Endothelial cell of umbilical vein (primary cell): ENCODE measurements around the gene TUBB3. TPM values are rescaled to one million over a fixed set of nuclear protein-coding genes. Genes with fewer than 3 reads are reported as not detected.

Experiments
- BruUV-seq: library from RNA; stranded (reverse); fragments of 400-500 nt; replicated peaks from 2 replicates; lab custom pipeline; 2021; lab: Mats Ljungman, UMichigan
- CTCF ChIA-PET: fragments of 300-600, 350-600 bp; sonication (Branson Sonifier 250); formaldehyde crosslinking; loops from one replicate; lab custom pipeline; 2021; ENCODE audit warnings: antibody characterized with exemption, inconsistent platforms; lab: Charles Lee
- POLR2A ChIA-PET: fragments of 300-600, 350-600 bp; sonication (Branson Sonifier 250); formaldehyde crosslinking; loops from one replicate; lab custom pipeline; 2021; ENCODE audit warnings: antibody characterized with exemption, inconsistent platforms; lab: Charles Lee
- DNase-seq: peaks from one replicate; pipeline ENCODE4 v3.0.0-alpha.2; 2011; ENCODE audit warnings: low read depth, low spot score
- FAIRE-seq: peaks from 2 replicates; lab custom pipeline; 2011; peaks lifted over from hg19 to GRCh38; lab: Jason Lieb, UNC
- H2AFZ ChIP-seq: 2 replicates; pipeline ENCODE4 v1.6.0; 2012; ENCODE audit warnings: low read depth, low read length, control low read depth, inconsistent platforms
- H3K27ac ChIP-seq: 2 replicates; pipeline ENCODE4 v1.5.1; 2011; ENCODE audit warnings: low read depth, mild to moderate bottlenecking, control low read depth, low read length, moderate library complexity; ENCODE audit not compliant: insufficient read depth
- H3K27me3 ChIP-seq, 2 experiments: 2 replicates each; pipeline versions ENCODE4 v1.6.0 to v1.6.1; 2011; ENCODE audit warnings: low read length in 2 of 2, mixed read lengths in 1 of 2; ENCODE audit not compliant: control insufficient read depth in 2 of 2, insufficient read depth in 2 of 2
- H3K36me3 ChIP-seq, 2 experiments: 2 replicates in 1 of 2; 3 replicates in 1 of 2; pipeline ENCODE4 v1.5.1; 2011; ENCODE audit warnings: low read length in 2 of 2, mild to moderate bottlenecking in 1 of 2, moderate library complexity in 1 of 2; ENCODE audit not compliant: control insufficient read depth in 2 of 2, insufficient read depth in 2 of 2; ENCODE audit errors: extremely low read depth in 1 of 2
- H3K4me1 ChIP-seq: 3 replicates; pipeline ENCODE4 v1.5.1; 2011; ENCODE audit warnings: mild to moderate bottlenecking, low read length; ENCODE audit not compliant: control insufficient read depth, insufficient read depth; ENCODE audit errors: extremely low read depth
- H3K4me2 ChIP-seq: 2 replicates; pipeline ENCODE4 v1.6.1; 2011; ENCODE audit warnings: low read length, control low read depth, mixed read lengths; ENCODE audit not compliant: insufficient read depth
- H3K4me3 ChIP-seq, 3 experiments: fragments of 200-600 bp in 1 of 3; sonication (generic), shearing (Covaris generic) in 1 of 3; replicated peaks in 1 of 3; 2 replicates each; pipeline ENCODE4 v1.5.1; 2011 to 2016; ENCODE audit warnings: control low read depth in 3 of 3, low read length in 3 of 3, mild to moderate bottlenecking in 2 of 3, inconsistent platforms in 1 of 3, low read depth in 1 of 3, moderate library complexity in 1 of 3; ENCODE audit not compliant: insufficient read depth in 1 of 3
- H3K79me2 ChIP-seq: 2 replicates; pipeline ENCODE4 v1.6.0; 2012; ENCODE audit warnings: low read length, inconsistent platforms; ENCODE audit not compliant: control insufficient read depth, insufficient read depth
- H3K9ac ChIP-seq: replicated peaks from 2 replicates; pipeline ENCODE3; 2011; ENCODE audit warnings: low read length, control low read depth; ENCODE audit not compliant: insufficient read depth; ENCODE audit errors: extremely low read depth
- H3K9me1 ChIP-seq: replicated peaks from 3 replicates; pipeline ENCODE4 v1.6.0; 2011; ENCODE audit warnings: mild to moderate bottlenecking, low read length; ENCODE audit not compliant: control insufficient read depth, insufficient read depth; ENCODE audit errors: extremely low read depth
- H3K9me3 ChIP-seq: replicated peaks from 2 replicates; pipeline ENCODE4 v1.5.1; 2012; ENCODE audit warnings: low read length, inconsistent platforms; ENCODE audit not compliant: control insufficient read depth, insufficient read depth
- H4K20me1 ChIP-seq: replicated peaks from 2 replicates; pipeline ENCODE3; 2011; ENCODE audit warnings: mild to moderate bottlenecking, low read length; ENCODE audit not compliant: control insufficient read depth, insufficient read depth; ENCODE audit errors: extremely low read depth
- EZH2 ChIP-seq: IDR thresholded peaks from 2 replicates; pipeline ENCODE4 v1.6.1; 2012; ENCODE audit warnings: borderline replicate concordance, low read depth, mild to moderate bottlenecking, moderate library complexity, low read length, inconsistent platforms; ENCODE audit not compliant: severe bottlenecking
- FOS ChIP-seq: IDR thresholded peaks from 2 replicates; pipeline ENCODE4 v1.6.1; 2011; ENCODE audit warnings: mild to moderate bottlenecking, low read length, moderate library complexity, borderline replicate concordance; ENCODE audit not compliant: insufficient read depth
- GATA2 ChIP-seq: IDR thresholded peaks from 2 replicates; pipeline ENCODE4 v1.7.0; 2011; ENCODE audit warnings: low read depth, mild to moderate bottlenecking, moderate library complexity, mixed read lengths, low read length; ENCODE audit not compliant: insufficient read length, insufficient read depth
- JUN ChIP-seq: IDR thresholded peaks from 2 replicates; pipeline ENCODE4 v1.6.1; 2011; ENCODE audit warnings: borderline replicate concordance, low read depth; ENCODE audit not compliant: insufficient read length, insufficient read depth
- MAX ChIP-seq: IDR thresholded peaks from 2 replicates; pipeline ENCODE4 v1.6.1; 2011; ENCODE audit not compliant: insufficient read depth, insufficient read length
- MYC ChIP-seq: IDR thresholded peaks from one replicate; pipeline ENCODE4 v1.6.1; 2011; ENCODE audit warnings: mild to moderate bottlenecking, low read depth, low read length
- POLR2A ChIP-seq: IDR thresholded peaks from 2 replicates; pipeline ENCODE4 v1.6.1; 2012; ENCODE audit warnings: low read depth, mild to moderate bottlenecking, control low read depth, low read length
- POLR2AphosphoS5 ChIP-seq: IDR thresholded peaks from 2 replicates; pipeline ENCODE4 v1.6.1; 2012; ENCODE audit warnings: low read depth, mild to moderate bottlenecking, control low read depth, low read length, moderate library complexity; ENCODE audit not compliant: insufficient read depth
- dilution Hi-C: fragments of 300-500 bp; cut with MboI; formaldehyde crosslinking; loops from one replicate; pipeline ENCODE4 v1.15.0; 2019; ENCODE audit warnings: low sequenced_read_pairs; ENCODE audit not compliant: extremely low pct_ligation_motif_present
- intact Hi-C: fragments of 100-400 bp; cut with micrococcal nuclease; formaldehyde crosslinking; loops from one replicate; pipeline ENCODE4 v1.10.0; 2022
- polyA plus RNA-seq, 4 experiments: library from polyadenylated mRNA; depleted of rRNA in 3 of 4; stranded (reverse) in 3 of 4; unstranded in 1 of 4; fragments of >200 nt; gene quantifications; 2 replicates each; pipeline versions ENCODE4 v1.2.1 to v1.2.3, GENCODE V29; 2011 to 2012; ENCODE audit warnings: missing spikeins in 1 of 4
- total RNA-seq: library from RNA; stranded (reverse); gene quantifications from 2 replicates; pipeline ENCODE4 v1.2.3, GENCODE V29; 2021
- TF ChIP-seq, protein P1 (sequence below), 2 donors: IDR thresholded peaks; 1 replicate in 1 of 2; 2 replicates in 1 of 2; pipeline ENCODE4 v1.5.1; 2011; ENCODE audit warnings: low read length in 2 of 2, mild to moderate bottlenecking in 2 of 2, moderate library complexity in 2 of 2, control low read depth in 1 of 2, inconsistent platforms in 1 of 2, low read depth in 1 of 2; ENCODE audit not compliant: insufficient read depth in 1 of 2; ENCODE audit errors: extremely low read depth in 1 of 2

The TUBB3 gene
- total and polyA plus RNA-seq, 2 donors (not counting 3 experiments of a cell fraction or from before 2014, with no cell fraction given), result 170 to 215 TPM

- dilution Hi-C loops (no loop called here), intact Hi-C loops (no loop called here)
- FAIRE-seq, result no peak
- H4K20me1 ChIP-seq, result no peaks in the 10 kb centered on the region
- ChIA-PET POLR2A (no interaction called here), CTCF (interaction anchor here (1.0 kb wide), 1 partner anchor 12 kb away, joined by 3 read pairs; no protein-coding TSS in a partner anchor)
- no peaks in the 10 kb centered on the region for H3K9me1 ChIP-seq
- BruUV-seq, result no TSS peak
- no peak for DNase-seq
- peaks cover 0 to 14% of the 10 kb centered on the region in 2 experiments for H3K36me3 ChIP-seq
- peaks cover 17% of the 10 kb centered on the region for H3K79me2 ChIP-seq
- H3K27me3 ChIP-seq, result no peaks in the 10 kb centered on the region
- H3K4me3 ChIP-seq, result no peak overlapping the region
- TF ChIP-seq POLR2A (no peak), FOS (no peak), POLR2AphosphoS5 (no peak), GATA2 (no peak), MYC (no peak), JUN (no peak), EZH2 (no peak), MAX (no peak)
- TF ChIP-seq, protein P1, sequence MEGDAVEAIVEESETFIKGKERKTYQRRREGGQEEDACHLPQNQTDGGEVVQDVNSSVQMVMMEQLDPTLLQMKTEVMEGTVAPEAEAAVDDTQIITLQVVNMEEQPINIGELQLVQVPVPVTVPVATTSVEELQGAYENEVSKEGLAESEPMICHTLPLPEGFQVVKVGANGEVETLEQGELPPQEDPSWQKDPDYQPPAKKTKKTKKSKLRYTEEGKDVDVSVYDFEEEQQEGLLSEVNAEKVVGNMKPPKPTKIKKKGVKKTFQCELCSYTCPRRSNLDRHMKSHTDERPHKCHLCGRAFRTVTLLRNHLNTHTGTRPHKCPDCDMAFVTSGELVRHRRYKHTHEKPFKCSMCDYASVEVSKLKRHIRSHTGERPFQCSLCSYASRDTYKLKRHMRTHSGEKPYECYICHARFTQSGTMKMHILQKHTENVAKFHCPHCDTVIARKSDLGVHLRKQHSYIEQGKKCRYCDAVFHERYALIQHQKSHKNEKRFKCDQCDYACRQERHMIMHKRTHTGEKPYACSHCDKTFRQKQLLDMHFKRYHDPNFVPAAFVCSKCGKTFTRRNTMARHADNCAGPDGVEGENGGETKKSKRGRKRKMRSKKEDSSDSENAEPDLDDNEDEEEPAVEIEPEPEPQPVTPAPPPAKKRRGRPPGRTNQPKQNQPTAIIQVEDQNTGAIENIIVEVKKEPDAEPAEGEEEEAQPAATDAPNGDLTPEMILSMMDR (IDR thresholded peaks at IDR 0.05; ENCODE audit: extremely low read depth in 1 of 2, insufficient read depth in 1 of 2, low read depth in 1 of 2, low read length in 2 of 2), result no peak
- H3K4me1 ChIP-seq, result peaks cover 4% of the 10 kb centered on the region
- H3K9me3 ChIP-seq, result no peaks in the 10 kb centered on the region
- no peak overlapping the region for H3K27ac ChIP-seq
- no peak overlapping the region for H2AFZ ChIP-seq
- no peak overlapping the region for H3K9ac ChIP-seq
- H3K4me2 ChIP-seq, result no peak overlapping the region
Observed at GRCh38 chr16:89952551-89952950, 29.4 kb downstream of the TUBB3 start.
